Caco-2 (cell line): Measurements from ENCODE around the gene MBOAT2. TPM values are rescaled to one million over a fixed set of nuclear protein-coding genes. Genes with fewer than 3 reads are reported as not detected.
"Not testable (repeated sequence)": the region's sequence is repeated elsewhere in the genome, so short reads cannot be mapped to it uniquely, and the experiment has no call there.

ENCODE experiments used
- BruUV-seq: library from RNA; stranded (reverse); fragments of 400-500 nt; replicated peaks from 2 replicates; lab custom pipeline; 2021; lab: Mats Ljungman, UMichigan
- CTCF ChIA-PET: fragments of 300-600 bp; sonication (Branson Sonifier 250); formaldehyde crosslinking; loops from one replicate; lab custom pipeline; 2022; ENCODE audit warnings: antibody characterized with exemption; lab: Charles Lee
- POLR2A ChIA-PET: fragments of 300-600 bp; sonication (Branson Sonifier 250); formaldehyde crosslinking; loops from one replicate; lab custom pipeline; 2022; ENCODE audit warnings: antibody characterized with exemption; lab: Charles Lee
- DNase-seq, 2 experiments: peaks; one replicate each; pipeline versions ENCODE4 v3.0.0 to v3.0.0-alpha.2; 2020 to 2022
- H3K27me3 ChIP-seq: replicated peaks from 2 replicates; pipeline ENCODE4 v1.6.0; 2011; ENCODE audit warnings: low read length; ENCODE audit not compliant: control insufficient read depth, insufficient read depth
- H3K36me3 ChIP-seq: 2 replicates; pipeline ENCODE4 v1.5.1; 2011; ENCODE audit warnings: low read length; ENCODE audit not compliant: control insufficient read depth, insufficient read depth
- H3K4me1 ChIP-seq: fragments of 250-450 bp; sonication (Bioruptor Pico); 2 replicates; pipeline ENCODE4 v1.5.1; 2020; ENCODE audit warnings: mild to moderate bottlenecking
- H3K4me3 ChIP-seq: 2 replicates; pipeline ENCODE4 v1.5.1; 2011; ENCODE audit warnings: low read depth, mild to moderate bottlenecking, control low read depth, low read length
- H3K9me3 ChIP-seq: fragments of 250-450 bp; sonication (Bioruptor Pico); 2 replicates; pipeline ENCODE4 v1.5.1; 2020; ENCODE audit warnings: mild to moderate bottlenecking, moderate library complexity
- H3K27ac Mint-ChIP-seq: one replicate; pipeline ENCODE4 v1.8.0; 2022; ENCODE audit warnings: mixed read lengths; ENCODE audit not compliant: unreplicated experiment
- H3K27me3 Mint-ChIP-seq: one replicate; pipeline ENCODE4 v1.8.0; 2022; ENCODE audit warnings: mixed read lengths; ENCODE audit not compliant: insufficient read depth, unreplicated experiment
- H3K36me3 Mint-ChIP-seq: one replicate; pipeline ENCODE4 v1.8.0; 2022; ENCODE audit warnings: mild to moderate bottlenecking, mixed read lengths; ENCODE audit not compliant: insufficient read depth, unreplicated experiment
- H3K4me1 Mint-ChIP-seq: one replicate; pipeline ENCODE4 v1.8.0; 2022; ENCODE audit warnings: low read depth, mixed read lengths; ENCODE audit not compliant: unreplicated experiment
- H3K4me3 Mint-ChIP-seq: one replicate; pipeline ENCODE4 v1.8.0; 2022; ENCODE audit warnings: mild to moderate bottlenecking, moderate library complexity, mixed read lengths; ENCODE audit not compliant: unreplicated experiment
- H3K9me3 Mint-ChIP-seq: one replicate; pipeline ENCODE4 v1.8.0; 2022; ENCODE audit warnings: mixed read lengths; ENCODE audit not compliant: unreplicated experiment
- intact Hi-C: fragments of 100-400 bp; cut with micrococcal nuclease; formaldehyde crosslinking; loops from one replicate; pipeline ENCODE4 v1.10.0; 2022; ENCODE audit not compliant: unreplicated experiment
- total RNA-seq: library from RNA; stranded (reverse); gene quantifications from 2 replicates; pipeline ENCODE4 v1.2.3, GENCODE V29; 2022
- TF ChIP-seq, protein P1 (sequence below), 2 experiments: fragments of 200-600 bp in 1 of 2; IDR thresholded peaks; 1 replicate in 1 of 2; 2 replicates in 1 of 2; pipeline versions ENCODE4 v1.5.1 to v1.8.0; 2011 to 2022; ENCODE audit warnings: antibody characterized with exemption in 1 of 2, control low read depth in 1 of 2, inconsistent platforms in 1 of 2, low read depth in 1 of 2, low read length in 1 of 2, mild to moderate bottlenecking in 1 of 2, moderate library complexity in 1 of 2; ENCODE audit not compliant: insufficient read depth in 1 of 2, severe bottlenecking in 1 of 2, unreplicated experiment in 1 of 2

MBOAT2 gene
- total RNA-seq, 1 experiment from 2014 or later: 12.6 TPM

DNA sequence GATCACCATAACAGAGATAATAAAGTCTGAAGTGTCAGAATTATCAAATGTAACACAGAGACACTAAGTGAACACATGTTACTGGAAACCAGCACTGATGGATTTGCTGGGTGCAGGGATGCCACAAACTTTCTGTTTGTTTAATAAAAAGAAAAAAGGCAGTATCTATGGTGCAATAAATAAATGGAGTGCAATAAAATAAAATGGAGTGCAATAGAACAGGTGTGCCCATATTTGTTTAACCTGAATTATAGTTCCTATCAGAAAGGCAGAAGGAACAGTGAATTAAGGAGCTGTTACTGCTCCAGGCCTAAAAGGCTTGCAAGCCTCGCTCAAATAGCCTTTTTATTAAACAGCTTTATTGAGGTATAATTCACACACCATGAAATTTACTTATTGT is 85.1 kb downstream of the MBOAT2 start:
- Histone ChIP-seq H3K4me3 (no peak overlapping the region), H3K4me1 (no peaks in the 10 kb centered on the region), H3K9me3 (no peaks in the 10 kb centered on the region), H3K27me3 (no peaks in the 10 kb centered on the region), H3K36me3 (no peaks in the 10 kb centered on the region)
- no peak overlapping the region for H3K4me3 Mint-ChIP-seq
- BruUV-seq: no TSS peak
- intact Hi-C loops: no loop called here
- H3K27ac Mint-ChIP-seq: no peak overlapping the region
- H3K9me3 Mint-ChIP-seq: no peaks in the 10 kb centered on the region
- ChIA-PET CTCF (no interaction called here), POLR2A (no interaction called here)
- H3K4me1 Mint-ChIP-seq: peaks cover 6% of the 10 kb centered on the region
- no peaks in the 10 kb centered on the region for H3K27me3 Mint-ChIP-seq
- H3K36me3 Mint-ChIP-seq: no peaks in the 10 kb centered on the region
- DNase-seq: no peak
- TF ChIP-seq, protein P1, sequence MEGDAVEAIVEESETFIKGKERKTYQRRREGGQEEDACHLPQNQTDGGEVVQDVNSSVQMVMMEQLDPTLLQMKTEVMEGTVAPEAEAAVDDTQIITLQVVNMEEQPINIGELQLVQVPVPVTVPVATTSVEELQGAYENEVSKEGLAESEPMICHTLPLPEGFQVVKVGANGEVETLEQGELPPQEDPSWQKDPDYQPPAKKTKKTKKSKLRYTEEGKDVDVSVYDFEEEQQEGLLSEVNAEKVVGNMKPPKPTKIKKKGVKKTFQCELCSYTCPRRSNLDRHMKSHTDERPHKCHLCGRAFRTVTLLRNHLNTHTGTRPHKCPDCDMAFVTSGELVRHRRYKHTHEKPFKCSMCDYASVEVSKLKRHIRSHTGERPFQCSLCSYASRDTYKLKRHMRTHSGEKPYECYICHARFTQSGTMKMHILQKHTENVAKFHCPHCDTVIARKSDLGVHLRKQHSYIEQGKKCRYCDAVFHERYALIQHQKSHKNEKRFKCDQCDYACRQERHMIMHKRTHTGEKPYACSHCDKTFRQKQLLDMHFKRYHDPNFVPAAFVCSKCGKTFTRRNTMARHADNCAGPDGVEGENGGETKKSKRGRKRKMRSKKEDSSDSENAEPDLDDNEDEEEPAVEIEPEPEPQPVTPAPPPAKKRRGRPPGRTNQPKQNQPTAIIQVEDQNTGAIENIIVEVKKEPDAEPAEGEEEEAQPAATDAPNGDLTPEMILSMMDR (IDR thresholded peaks at IDR 0.05; ENCODE audit: insufficient read depth in 1 of 2, low read depth in 1 of 2, low read length in 1 of 2, severe bottlenecking in 1 of 2, unreplicated experiment in 1 of 2): no peak

DNA sequence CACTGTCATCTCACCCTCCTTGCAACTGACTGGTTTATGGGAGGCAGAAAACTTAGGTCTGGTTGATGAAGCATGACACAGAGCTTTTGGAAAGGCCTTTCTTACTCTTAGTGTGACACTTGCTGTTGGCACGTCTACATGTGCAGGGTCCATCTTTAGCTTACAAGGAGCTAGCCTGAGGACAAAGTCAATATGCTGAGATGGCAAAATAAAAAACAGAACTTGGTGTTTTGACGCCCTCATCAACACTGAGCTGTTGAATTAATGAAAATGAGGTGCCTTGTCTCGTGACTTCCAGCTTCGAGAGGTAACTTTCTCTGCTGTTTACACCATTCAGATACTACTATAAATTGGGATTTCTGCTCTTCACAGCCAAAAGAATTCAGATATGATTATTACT is 87.5 kb downstream of the MBOAT2 start:
- DNase-seq: no peak
- no peaks in the 10 kb centered on the region for H3K36me3 ChIP-seq
- intact Hi-C loops: no loop called here
- peaks cover 17% of the 10 kb centered on the region for H3K9me3 Mint-ChIP-seq
- no peaks in the 10 kb centered on the region for H3K4me1 ChIP-seq
- no peaks in the 10 kb centered on the region for H3K36me3 Mint-ChIP-seq
- no peaks in the 10 kb centered on the region for H3K27me3 Mint-ChIP-seq
- BruUV-seq: no TSS peak
- ChIA-PET POLR2A (no interaction called here), CTCF (no interaction called here)
- 0 out of 2 replicates have a peak, but pooled peaks cover 4% of the 10 kb centered on the region for H3K9me3 ChIP-seq
- TF ChIP-seq, protein P1 (IDR thresholded peaks at IDR 0.05; ENCODE audit: insufficient read depth in 1 of 2, low read depth in 1 of 2, low read length in 1 of 2, severe bottlenecking in 1 of 2, unreplicated experiment in 1 of 2): no peak
- no peaks in the 10 kb centered on the region for H3K27me3 ChIP-seq
- H3K27ac Mint-ChIP-seq: no peak overlapping the region
- no peaks in the 10 kb centered on the region for H3K4me1 Mint-ChIP-seq
- H3K4me3 ChIP-seq: no peak overlapping the region
- H3K4me3 Mint-ChIP-seq: no peak overlapping the region

- H3K27ac Mint-ChIP-seq, H3K27me3 ChIP-seq, BruUV-seq, DNase-seq, H3K27me3 Mint-ChIP-seq, H3K4me3 Mint-ChIP-seq, H3K4me1 ChIP-seq, H3K36me3 Mint-ChIP-seq, H3K9me3 ChIP-seq, H3K4me1 Mint-ChIP-seq, intact Hi-C loops, CTCF ChIA-PET, POLR2A ChIA-PET, H3K36me3 ChIP-seq, H3K4me3 ChIP-seq: not testable (repeated sequence)
- H3K9me3 Mint-ChIP-seq: peaks cover 29% of the 10 kb centered on the region
Measured at GRCh38 chr2:8913767-8914166, 89.7 kb downstream of the MBOAT2 start.
